HEK293 (cell line): Measurements from ENCODE around the gene CHRNE.

ENCODE experiments used
- CTCF ChIA-PET: fragments of 350-600 bp; formaldehyde crosslinking; extraction: SDS; loops from one replicate; lab custom pipeline; 2021; ENCODE audit warnings: antibody characterized with exemption; lab: Yijun Ruan, JAX
- POLR2A ChIA-PET: fragments of 300-600 bp; formaldehyde crosslinking; extraction: SDS; loops from one replicate; lab custom pipeline; 2020; ENCODE audit warnings: antibody characterized with exemption, inconsistent platforms; lab: Yijun Ruan, JAX
- H3K27ac ChIP-seq: fragments of 200-500 bp; sonication (Bioruptor generic); 2 replicates; pipeline ENCODE4 v1.5.1; 2014; ENCODE audit warnings: low read depth, low read length, control low read depth, inconsistent platforms; ENCODE audit errors: extremely low read depth
- H3K36me3 ChIP-seq, 2 experiments: fragments of 200-500 bp in 1 of 2; sonication (Bioruptor generic) in 1 of 2; 1 replicate in 1 of 2; 2 replicates in 1 of 2; pipeline ENCODE4 v1.5.1; 2014 to 2017; ENCODE audit warnings: inconsistent platforms in 2 of 2, low read length in 2 of 2; ENCODE audit not compliant: control insufficient read depth in 2 of 2, insufficient read depth in 1 of 2
- H3K4me1 ChIP-seq: fragments of 200-500 bp; sonication (Bioruptor generic); 2 replicates; pipeline ENCODE4 v1.5.1; 2014; ENCODE audit warnings: mild to moderate bottlenecking, low read length, inconsistent platforms; ENCODE audit not compliant: control insufficient read depth, insufficient read depth
- H3K4me3 ChIP-seq: 2 replicates; pipeline ENCODE4 v1.5.1; 2011; ENCODE audit warnings: low read depth, mild to moderate bottlenecking, control low read depth, low read length, moderate library complexity
- H3K9me3 ChIP-seq: fragments of 200-500 bp; sonication (Bioruptor generic); 2 replicates; pipeline ENCODE4 v1.5.1; 2014; ENCODE audit warnings: low read depth, low read length, inconsistent platforms; ENCODE audit not compliant: control insufficient read depth, insufficient read depth
- GLI4 ChIP-seq: fragments of 450-650 bp; formaldehyde crosslinking; IDR thresholded peaks from 2 replicates; pipeline ENCODE4 v1.5.1; 2016; ENCODE audit warnings: missing biosample characterization, missing genetic modification characterization
- GLIS2 ChIP-seq: fragments of 450-650 bp; formaldehyde crosslinking; IDR thresholded peaks from 2 replicates; pipeline ENCODE4 v1.5.1; 2016; ENCODE audit warnings: missing biosample characterization, missing genetic modification characterization
- REST ChIP-seq: fragments of 450-650 bp; formaldehyde crosslinking; IDR thresholded peaks from 2 replicates; pipeline ENCODE4 v1.5.1; 2016; ENCODE audit warnings: missing biosample characterization, missing genetic modification characterization
- SP7 ChIP-seq: fragments of 450-650 bp; formaldehyde crosslinking; IDR thresholded peaks from 2 replicates; pipeline ENCODE4 v1.5.1; 2016; ENCODE audit warnings: missing biosample characterization, missing genetic modification characterization
- WT1 ChIP-seq: fragments of 450-650 bp; formaldehyde crosslinking; IDR thresholded peaks from 2 replicates; pipeline ENCODE4 v1.5.1; 2016; ENCODE audit warnings: missing biosample characterization, missing genetic modification characterization
- YY1 ChIP-seq: fragments of 450-650 bp; formaldehyde crosslinking; IDR thresholded peaks from 2 replicates; pipeline ENCODE4 v1.5.1; 2018; ENCODE audit warnings: missing biosample characterization, missing genetic modification characterization
- ZBTB6 ChIP-seq: fragments of 450-650 bp; formaldehyde crosslinking; IDR thresholded peaks from 2 replicates; pipeline ENCODE4 v1.5.1; 2017; ENCODE audit warnings: missing biosample characterization, missing genetic modification characterization
- ZFP69B ChIP-seq: fragments of 450-650 bp; formaldehyde crosslinking; IDR thresholded peaks from 2 replicates; pipeline ENCODE4 v1.5.1; 2016; ENCODE audit warnings: missing biosample characterization, missing genetic modification characterization
- ZNF155 ChIP-seq: fragments of 450-650 bp; formaldehyde crosslinking; IDR thresholded peaks from 2 replicates; pipeline ENCODE4 v1.5.1; 2016; ENCODE audit warnings: missing biosample characterization, missing genetic modification characterization
- ZNF174 ChIP-seq: fragments of 450-650 bp; formaldehyde crosslinking; IDR thresholded peaks from 2 replicates; pipeline ENCODE4 v1.5.0; 2017; ENCODE audit warnings: missing biosample characterization, mild to moderate bottlenecking, missing genetic modification characterization
- ZNF2 ChIP-seq: fragments of 450-650 bp; formaldehyde crosslinking; IDR thresholded peaks from 2 replicates; pipeline ENCODE4 v1.5.1; 2016; ENCODE audit warnings: missing biosample characterization, missing genetic modification characterization
- ZNF248 ChIP-seq: fragments of 450-650 bp; formaldehyde crosslinking; IDR thresholded peaks from 2 replicates; pipeline ENCODE4 v1.5.1; 2017; ENCODE audit warnings: missing biosample characterization, missing genetic modification characterization
- ZNF26 ChIP-seq: fragments of 450-650 bp; formaldehyde crosslinking; IDR thresholded peaks from 2 replicates; pipeline ENCODE4 v1.5.1; 2016; ENCODE audit warnings: missing biosample characterization, missing genetic modification characterization
- ZNF324 ChIP-seq: fragments of 450-650 bp; formaldehyde crosslinking; IDR thresholded peaks from 2 replicates; pipeline ENCODE4 v1.5.1; 2016; ENCODE audit warnings: missing biosample characterization, missing genetic modification characterization
- ZNF37A ChIP-seq: fragments of 450-650 bp; IDR thresholded peaks from 2 replicates; pipeline ENCODE4 v1.5.1; 2018; ENCODE audit warnings: missing biosample characterization, missing genetic modification characterization
- ZNF571 ChIP-seq: fragments of 450-650 bp; formaldehyde crosslinking; IDR thresholded peaks from 2 replicates; pipeline ENCODE4 v1.5.0; 2017; ENCODE audit warnings: missing biosample characterization, missing genetic modification characterization
- ZNF621 ChIP-seq: fragments of 450-650 bp; formaldehyde crosslinking; IDR thresholded peaks from 2 replicates; pipeline ENCODE4 v1.5.1; 2017; ENCODE audit warnings: missing biosample characterization, missing genetic modification characterization
- ZNF76 ChIP-seq: fragments of 450-650 bp; formaldehyde crosslinking; IDR thresholded peaks from 2 replicates; pipeline ENCODE4; 2016; ENCODE audit warnings: low read depth, missing biosample characterization, missing genetic modification characterization, borderline replicate concordance
- ZNF830 ChIP-seq: fragments of 450-650 bp; IDR thresholded peaks from 2 replicates; pipeline ENCODE4 v1.5.0; 2018; ENCODE audit warnings: missing biosample characterization, missing genetic modification characterization, low read depth, mild to moderate bottlenecking, moderate library complexity
- TF ChIP-seq, protein P1 (sequence below): fragments of 450-650 bp; formaldehyde crosslinking; IDR thresholded peaks from 2 replicates; pipeline ENCODE4 v1.5.1; 2016; ENCODE audit warnings: missing biosample characterization, missing genetic modification characterization
- TF ChIP-seq, protein P2 (sequence below): fragments of 450-650 bp; formaldehyde crosslinking; conservative IDR thresholded peaks from 2 replicates; pipeline ENCODE4 v1.5.1; 2016; ENCODE audit warnings: low read depth, missing biosample characterization, missing genetic modification characterization

Gene CHRNE

GRCh38 chr17:4901648-4902344, 1.1 kb downstream of the CHRNE start (continued):
- TF ChIP-seq, protein P1, sequence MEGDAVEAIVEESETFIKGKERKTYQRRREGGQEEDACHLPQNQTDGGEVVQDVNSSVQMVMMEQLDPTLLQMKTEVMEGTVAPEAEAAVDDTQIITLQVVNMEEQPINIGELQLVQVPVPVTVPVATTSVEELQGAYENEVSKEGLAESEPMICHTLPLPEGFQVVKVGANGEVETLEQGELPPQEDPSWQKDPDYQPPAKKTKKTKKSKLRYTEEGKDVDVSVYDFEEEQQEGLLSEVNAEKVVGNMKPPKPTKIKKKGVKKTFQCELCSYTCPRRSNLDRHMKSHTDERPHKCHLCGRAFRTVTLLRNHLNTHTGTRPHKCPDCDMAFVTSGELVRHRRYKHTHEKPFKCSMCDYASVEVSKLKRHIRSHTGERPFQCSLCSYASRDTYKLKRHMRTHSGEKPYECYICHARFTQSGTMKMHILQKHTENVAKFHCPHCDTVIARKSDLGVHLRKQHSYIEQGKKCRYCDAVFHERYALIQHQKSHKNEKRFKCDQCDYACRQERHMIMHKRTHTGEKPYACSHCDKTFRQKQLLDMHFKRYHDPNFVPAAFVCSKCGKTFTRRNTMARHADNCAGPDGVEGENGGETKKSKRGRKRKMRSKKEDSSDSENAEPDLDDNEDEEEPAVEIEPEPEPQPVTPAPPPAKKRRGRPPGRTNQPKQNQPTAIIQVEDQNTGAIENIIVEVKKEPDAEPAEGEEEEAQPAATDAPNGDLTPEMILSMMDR, result no peak
- TF ChIP-seq GLI4 (tag by site-specific recombination) (no peak), ZNF76 (tag by site-specific recombination) (no peak)
- TF ChIP-seq, all 188 proteins: peak for 3

DNA sequence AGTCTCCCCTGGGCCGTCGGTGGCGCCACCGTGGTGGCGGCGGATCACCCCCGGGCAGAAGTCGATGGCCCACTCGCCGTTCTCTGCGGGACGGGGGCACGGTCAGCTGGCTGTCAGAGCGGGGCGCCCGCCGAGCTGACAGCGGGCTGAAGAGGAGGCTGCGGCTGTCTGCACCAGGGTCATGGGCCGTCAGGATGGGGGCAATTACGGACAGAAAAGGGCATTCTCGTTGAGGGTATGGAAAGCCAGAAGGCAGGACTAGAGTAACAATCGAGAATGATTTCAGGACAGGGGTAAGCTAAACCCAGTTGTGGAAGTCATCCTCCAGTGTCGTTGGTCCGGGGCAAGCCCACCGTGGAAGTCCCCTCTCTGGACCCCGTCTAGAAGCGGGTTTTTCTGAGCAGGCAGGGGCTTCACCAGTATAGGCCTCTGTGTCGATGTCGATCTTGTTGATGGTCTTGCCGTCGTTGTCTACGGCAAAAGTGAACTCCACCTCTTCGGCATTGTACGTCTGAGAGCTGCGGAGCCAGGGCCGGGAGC, 1.7 kb downstream of the CHRNE start:
- TF ChIP-seq ZNF248 (tag by site-specific recombination) (no peak), ZNF2 (tag by site-specific recombination) (no peak), ZNF155 (tag by site-specific recombination) (no peak), ZBTB6 (tag by site-specific recombination) (no peak), ZNF571 (tag by site-specific recombination) (no peak), REST (tag by site-specific recombination) (no peak), YY1 (tag by site-specific recombination) (no peak), ZNF26 (no peak), SP7 (no peak), WT1 (no peak), ZFP69B (tag by site-specific recombination) (no peak), ZNF621 (tag by site-specific recombination) (no peak), ZNF37A (tag by site-specific recombination) (no peak), ZNF324 (tag by site-specific recombination) (no peak), ZNF830 (tag by site-specific recombination) (no peak), ZNF174 (no peak), GLIS2 (no peak)
- TF ChIP-seq, protein P2, sequence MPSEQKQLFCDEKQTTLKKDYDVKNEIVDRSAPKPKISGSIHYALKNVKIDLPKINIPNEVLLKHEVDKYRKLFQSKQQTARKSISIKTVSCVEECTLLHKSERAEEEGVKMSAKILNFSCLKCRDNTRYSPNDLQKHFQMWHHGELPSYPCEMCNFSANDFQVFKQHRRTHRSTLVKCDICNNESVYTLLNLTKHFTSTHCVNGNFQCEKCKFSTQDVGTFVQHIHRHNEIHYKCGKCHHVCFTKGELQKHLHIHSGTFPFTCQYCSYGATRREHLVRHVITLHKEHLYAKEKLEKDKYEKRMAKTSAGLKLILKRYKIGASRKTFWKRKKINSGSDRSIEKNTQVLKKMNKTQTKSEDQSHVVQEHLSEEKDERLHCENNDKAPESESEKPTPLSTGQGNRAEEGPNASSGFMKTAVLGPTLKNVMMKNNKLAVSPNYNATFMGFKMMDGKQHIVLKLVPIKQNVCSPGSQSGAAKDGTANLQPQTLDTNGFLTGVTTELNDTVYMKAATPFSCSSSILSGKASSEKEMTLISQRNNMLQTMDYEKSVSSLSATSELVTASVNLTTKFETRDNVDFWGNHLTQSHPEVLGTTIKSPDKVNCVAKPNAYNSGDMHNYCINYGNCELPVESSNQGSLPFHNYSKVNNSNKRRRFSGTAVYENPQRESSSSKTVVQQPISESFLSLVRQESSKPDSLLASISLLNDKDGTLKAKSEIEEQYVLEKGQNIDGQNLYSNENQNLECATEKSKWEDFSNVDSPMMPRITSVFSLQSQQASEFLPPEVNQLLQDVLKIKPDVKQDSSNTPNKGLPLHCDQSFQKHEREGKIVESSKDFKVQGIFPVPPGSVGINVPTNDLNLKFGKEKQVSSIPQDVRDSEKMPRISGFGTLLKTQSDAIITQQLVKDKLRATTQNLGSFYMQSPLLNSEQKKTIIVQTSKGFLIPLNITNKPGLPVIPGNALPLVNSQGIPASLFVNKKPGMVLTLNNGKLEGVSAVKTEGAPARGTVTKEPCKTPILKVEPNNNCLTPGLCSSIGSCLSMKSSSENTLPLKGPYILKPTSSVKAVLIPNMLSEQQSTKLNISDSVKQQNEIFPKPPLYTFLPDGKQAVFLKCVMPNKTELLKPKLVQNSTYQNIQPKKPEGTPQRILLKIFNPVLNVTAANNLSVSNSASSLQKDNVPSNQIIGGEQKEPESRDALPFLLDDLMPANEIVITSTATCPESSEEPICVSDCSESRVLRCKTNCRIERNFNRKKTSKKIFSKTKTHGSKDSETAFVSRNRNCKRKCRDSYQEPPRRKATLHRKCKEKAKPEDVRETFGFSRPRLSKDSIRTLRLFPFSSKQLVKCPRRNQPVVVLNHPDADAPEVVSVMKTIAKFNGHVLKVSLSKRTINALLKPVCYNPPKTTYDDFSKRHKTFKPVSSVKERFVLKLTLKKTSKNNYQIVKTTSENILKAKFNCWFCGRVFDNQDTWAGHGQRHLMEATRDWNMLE (tag by site-specific recombination), result no peak
- CTCF ChIA-PET, result interaction anchor here (0.6 to 1.2 kb wide), 5 partner anchors 8 to 338 kb away, joined by 3 to 6 read pairs (median 3); partner anchors contain the start of gene ARRB2
- Histone ChIP-seq H3K4me3 (no peak overlapping the region), H3K27ac (no peak overlapping the region), H3K36me3 (peaks cover 0 to 34% of the 10 kb centered on the region in 2 experiments; a peak in 1 of 3 replicates), H3K9me3 (no peaks in the 10 kb centered on the region), H3K4me1 (peaks cover 3% of the 10 kb centered on the region; the same call in 1 of the 2 replicates)
- POLR2A ChIA-PET, result interaction anchor here (0.6 to 2.1 kb wide), 2 partner anchors 43 to 66 kb away, joined by 3 to 6 read pairs; partner anchors contain the start of gene SPAG7
